ENCODE results near the gene PNPLA3. TPM values are rescaled to one million over a fixed set of nuclear protein-coding genes. Genes with fewer than 3 reads are reported as not detected.

The PNPLA3 gene
- total and polyA plus RNA-seq, 4 donors = 0.41 to 2.2 (median 0.99) TPM

- no peak for DNase-seq
- Histone ChIP-seq H3K4me3 (no peak overlapping the region), H3K4me1 (ENCODE audit: control insufficient read depth in 5 of 5, insufficient read depth in 5 of 5, low read length in 5 of 5) (peaks cover 0 to 14% (median under 1%) of the 10 kb centered on the region in 5 donors), H3K36me3 (ENCODE audit: control insufficient read depth in 4 of 4, insufficient read depth in 4 of 4, low read length in 4 of 4) (peaks cover 0 to 36% (median 28%) of the 10 kb centered on the region in 4 donors), H3K9ac (ENCODE audit: insufficient read depth in 1 of 2, low read length in 2 of 2) (no peak overlapping the region), H3K27ac (ENCODE audit: low read depth in 1 of 2, low read length in 1 of 2) (no peak overlapping the region), H3K27me3 (ENCODE audit: control insufficient read depth in 3 of 3, insufficient read depth in 3 of 3, low read length in 2 of 3) (no peaks in the 10 kb centered on the region), H3K9me3 (ENCODE audit: control insufficient read depth in 4 of 4, insufficient read depth in 3 of 4, low read length in 3 of 4) (no peaks in the 10 kb centered on the region)
- no peak for TF ChIP-seq CTCF (IDR thresholded peaks at IDR 0.05; ENCODE audit: control extremely low read depth, extremely low read depth)
- WGBS, 2 donors = 90 to 94% methylated on average over 8 of the region's 8 CpGs
- no peak for ATAC-seq (ENCODE audit: insufficient read depth, low FRiP score)
Measured at GRCh38 chr22:43996981-43997265, 73.3 kb downstream of the PNPLA3 start.

Other genes with a start within 250 kb of the PNPLA3 start
- 10 to 100 TPM; 13.2 to 15.4 TPM for gene EFCAB6, start 111.5 kb upstream of the PNPLA3 start, total RNA-seq
- gene EFCAB6, start 111.5 kb upstream of the PNPLA3 start, polyA plus RNA-seq = 1 to 10 TPM; 1.7 to 1.9 TPM
- under 1 TPM in 1 of 2 donors, not detected in 1; 0.31 TPM for gene SULT4A1, start 61.3 kb upstream of the PNPLA3 start, total RNA-seq
- under 1 TPM; 0.06 to 0.26 TPM for gene SULT4A1, start 61.3 kb upstream of the PNPLA3 start, polyA plus RNA-seq
- not detected for gene PNPLA5, start 31.8 kb upstream of the PNPLA3 start, total RNA-seq
- gene PNPLA5, start 31.8 kb upstream of the PNPLA3 start, polyA plus RNA-seq = not detected
- 10 to 100 TPM; 34.9 to 35.9 TPM for gene SAMM50, start 31.6 kb downstream of the PNPLA3 start, total RNA-seq
- gene SAMM50, start 31.6 kb downstream of the PNPLA3 start, polyA plus RNA-seq = 10 to 100 TPM; 11.2 to 26.1 TPM
- 10 to 100 TPM; 49.4 to 50.1 TPM for gene PARVB, start 100.5 kb downstream of the PNPLA3 start, total RNA-seq
- 10 to 100 TPM; 16.9 to 64.2 TPM for gene PARVB, start 100.5 kb downstream of the PNPLA3 start, polyA plus RNA-seq

All from lung (tissue), 12 donors.